Measurements from ENCODE around the gene ENOX1. TPM values are rescaled to one million over a fixed set of nuclear protein-coding genes. Genes with fewer than 3 reads are reported as not detected.

ENOX1 gene
- total and polyA plus RNA-seq, 2 of the 8 experiments (the other 6 are each of a cell fraction or from before 2014, with no cell fraction given), result 0.23 to 0.37 TPM

- ChIA-PET POLR2A (ENCODE audit: partially characterized antibody) (no interaction called here), CTCF (ENCODE audit: partially characterized antibody) (no interaction called here)
- no peaks in the 10 kb centered on the region for H3K36me3 ChIP-seq (ENCODE audit: control insufficient read depth in 2 of 4, insufficient read depth in 4 of 4, low read length in 3 of 4)
- no peak overlapping the region for H3K4ac ChIP-seq (replicated peaks; ENCODE audit: insufficient read length, low read depth, low read length)
- no peak overlapping the region for H2AFZ ChIP-seq (ENCODE audit: low read length)
- H2BK15ac ChIP-seq (ENCODE audit: low read length), result no peak overlapping the region
- H3K56ac ChIP-seq (replicated peaks; ENCODE audit: insufficient read length, low read depth, low read length), result no peak overlapping the region
- no peak overlapping the region for H4K5ac ChIP-seq (ENCODE audit: insufficient read length, low read depth, low read length)
- no peaks in the 10 kb centered on the region for H4K20me1 ChIP-seq (replicated peaks in 1 of 2; ENCODE audit: control insufficient read depth in 1 of 2, insufficient read depth in 2 of 2, low read length in 2 of 2)
- no peaks in the 10 kb centered on the region for H3K79me2 ChIP-seq (ENCODE audit: control insufficient read depth in 1 of 2, insufficient read depth in 2 of 2, low read length in 2 of 2)
- H3K27me3 ChIP-seq (replicated peaks in 1 of 4; ENCODE audit: control insufficient read depth in 3 of 4, extremely low read depth in 1 of 4, insufficient read depth in 3 of 4, low read length in 3 of 4), result no peaks in the 10 kb centered on the region; a peak in 1 of 7 replicates
- no peak overlapping the region for H3K4me2 ChIP-seq (ENCODE audit: insufficient read depth in 1 of 2, low read depth in 2 of 2, low read length in 2 of 2)
- H2BK20ac ChIP-seq (ENCODE audit: low read length), result no peak overlapping the region
- no peak overlapping the region for H3K14ac ChIP-seq (ENCODE audit: insufficient read length)
- H3K9ac ChIP-seq (replicated peaks in 1 of 4; ENCODE audit: extremely low read depth in 1 of 4, low read depth in 3 of 4, low read length in 3 of 4), result no peak overlapping the region; a peak in 2 of 7 replicates
- 77% methylated on average over 3 of the region's 3 CpGs; no CpG with 5 or more reads in 1 of the 2 experiments for WGBS, 2 experiments (ENCODE audit: extremely low coverage in 1 of 2, insufficient coverage in 1 of 2, insufficient read length in 1 of 2, insufficient replicate concordance in 2 of 2, low coverage in 1 of 2, low lambda C conversion rate in 2 of 2, missing lambda C conversion rate in 1 of 2)
- H3K27ac ChIP-seq (ENCODE audit: low read depth, low read length), result no peak overlapping the region
- H3K18ac ChIP-seq (ENCODE audit: extremely low read depth, low read length), result no peak overlapping the region
- no peak overlapping the region for H2AK5ac ChIP-seq (ENCODE audit: low read depth, low read length)
- H3K23ac ChIP-seq (ENCODE audit: insufficient read length), result no peak overlapping the region
- H2BK5ac ChIP-seq (ENCODE audit: low read depth, low read length), result no peak overlapping the region
- no peaks in the 10 kb centered on the region for H3K79me1 ChIP-seq (ENCODE audit: low read depth, low read length)
- H2BK12ac ChIP-seq (ENCODE audit: low read depth, low read length), result no peak overlapping the region
- H3K4me1 ChIP-seq (replicated peaks in 1 of 4; ENCODE audit: control insufficient read depth in 3 of 4, insufficient read depth in 4 of 4, low read length in 3 of 4), result peaks cover 0 to 10% (median 5%) of the 10 kb centered on the region in 4 experiments; a peak in 4 of 7 replicates
- no peak overlapping the region for H4K8ac ChIP-seq (ENCODE audit: extremely low read depth, insufficient read depth, low read length)
- no peak overlapping the region for H3K4me3 ChIP-seq (ENCODE audit: extremely low read depth in 1 of 4, insufficient read depth in 2 of 4, low read depth in 3 of 4, low read length in 4 of 4)
- no peak overlapping the region for H2BK120ac ChIP-seq (replicated peaks; ENCODE audit: low read depth, low read length)
- DNase-seq (ENCODE audit: low read depth in 1 of 2, low spot score in 2 of 2), result no peak
- no peaks in the 10 kb centered on the region for H3K9me3 ChIP-seq (ENCODE audit: insufficient read depth in 2 of 2, low read depth in 1 of 2, low read length in 1 of 2)
- no peaks in the 10 kb centered on the region for H3K23me2 ChIP-seq (ENCODE audit: low read depth, low read length)
- no peak overlapping the region for H4K91ac ChIP-seq (replicated peaks; ENCODE audit: insufficient read length, low read length)
- no peak for FAIRE-seq
- TF ChIP-seq CHD2 (IDR thresholded peaks at IDR 0.05; ENCODE audit: low read length) (no peak), GABPA (IDR thresholded peaks at IDR 0.05; ENCODE audit: borderline replicate concordance, insufficient read depth, low read length) (no peak), PHF8 (conservative IDR thresholded peaks at IDR 0.05; ENCODE audit: low read depth, low read length) (no peak), ASH2L (IDR thresholded peaks at IDR 0.05; ENCODE audit: low read length) (no peak), SP1 (IDR thresholded peaks at IDR 0.05; ENCODE audit: low read depth, low read length) (no peak), SAP30 (IDR thresholded peaks at IDR 0.05; ENCODE audit: insufficient read depth, insufficient replicate concordance, low read length) (no peak), YY1 (IDR thresholded peaks at IDR 0.05; ENCODE audit: low read depth, low read length) (no peak), EZH2 (IDR thresholded peaks at IDR 0.05; ENCODE audit: low read depth, low read length, severe bottlenecking) (no peak), CTCF (IDR thresholded peaks at IDR 0.05; ENCODE audit: control extremely low read depth in 1 of 3, insufficient read depth in 1 of 3, low read depth in 1 of 3, low read length in 3 of 3) (no peak)
Observed at GRCh38 chr13:43324129-43324528, 462.6 kb downstream of the ENOX1 start.

Data from H1 (cell line).